ENCODE data around the gene APPL1.

APPL1 gene

GRCh38 chr3:57233799-57234198 lies 6.3 kb downstream of the APPL1 start:
- Histone ChIP-seq H2BK5ac (ENCODE audit: low read length) (no peak overlapping the region), H3K36me3 (replicated peaks in 1 of 2; ENCODE audit: control insufficient read depth in 2 of 2, insufficient read depth in 2 of 2, low read length in 2 of 2) (peaks cover 0 to 16% of the 10 kb centered on the region in 2 donors), H3K9ac (ENCODE audit: low read depth, low read length, poor library complexity) (no peak overlapping the region), H3K4me3 (ENCODE audit: low read length in 2 of 2) (no peak overlapping the region), H3K27me3 (ENCODE audit: control insufficient read depth in 3 of 3, insufficient read depth in 3 of 3, low read depth in 1 of 3, low read length in 3 of 3) (no peaks in the 10 kb centered on the region), H3K79me1 (ENCODE audit: low read depth, low read length) (no peaks in the 10 kb centered on the region), H4K91ac (ENCODE audit: low read depth, low read length, poor library complexity) (no peak overlapping the region), H3K14ac (ENCODE audit: low read length) (no peak overlapping the region), H4K8ac (ENCODE audit: low read depth, low read length) (no peak overlapping the region), H3K18ac (ENCODE audit: low read length) (no peak overlapping the region), H3K4ac (ENCODE audit: low read length) (no peak overlapping the region), H2BK120ac (ENCODE audit: low read depth, low read length) (no peak overlapping the region), H3K9me3 (replicated peaks in 1 of 2; ENCODE audit: control insufficient read depth in 2 of 2, insufficient read depth in 1 of 2, low read depth in 1 of 2, low read length in 2 of 2) (no peaks in the 10 kb centered on the region), H3K4me1 (ENCODE audit: control insufficient read depth in 2 of 2, insufficient read depth in 1 of 2, low read depth in 1 of 2, low read length in 2 of 2) (no peaks in the 10 kb centered on the region), H3K4me2 (ENCODE audit: insufficient read depth, low read length, poor library complexity, severe bottlenecking) (no peak overlapping the region), H2BK12ac (ENCODE audit: low read length) (no peak overlapping the region), H3K23ac (ENCODE audit: low read depth, low read length, poor library complexity) (no peak overlapping the region), H3K27ac (replicated peaks; ENCODE audit: low read length) (no peak overlapping the region), H2BK15ac (ENCODE audit: low read length) (no peak overlapping the region), H2AK5ac (ENCODE audit: low read depth, low read length) (no peak overlapping the region), H2AFZ (ENCODE audit: low read length) (no peak overlapping the region)
- no peak for DNase-seq (ENCODE audit: low spot score)
- WGBS, 2 donors (ENCODE audit: extremely low coverage in 2 of 2, insufficient read length in 2 of 2, insufficient replicate concordance in 1 of 2), result no CpG with 5 or more reads among the region's 2 CpGs

- Histone ChIP-seq H2AK5ac (ENCODE audit: low read depth, low read length) (no peak overlapping the region), H3K36me3 (replicated peaks in 1 of 2; ENCODE audit: control insufficient read depth in 2 of 2, insufficient read depth in 2 of 2, low read length in 2 of 2) (peaks cover 0 to 27% of the 10 kb centered on the region in 2 donors), H3K79me1 (ENCODE audit: low read depth, low read length) (no peaks in the 10 kb centered on the region), H3K14ac (ENCODE audit: low read length) (no peak overlapping the region), H3K4me2 (ENCODE audit: insufficient read depth, low read length, poor library complexity, severe bottlenecking) (no peak overlapping the region), H3K9ac (ENCODE audit: low read depth, low read length, poor library complexity) (no peak overlapping the region), H3K18ac (ENCODE audit: low read length) (no peak overlapping the region), H2BK15ac (ENCODE audit: low read length) (no peak overlapping the region), H4K91ac (ENCODE audit: low read depth, low read length, poor library complexity) (no peak overlapping the region), H2BK12ac (ENCODE audit: low read length) (no peak overlapping the region), H2AFZ (ENCODE audit: low read length) (no peak overlapping the region), H2BK120ac (ENCODE audit: low read depth, low read length) (no peak overlapping the region), H4K8ac (ENCODE audit: low read depth, low read length) (no peak overlapping the region), H3K27ac (replicated peaks; ENCODE audit: low read length) (no peak overlapping the region), H3K23ac (ENCODE audit: low read depth, low read length, poor library complexity) (no peak overlapping the region), H3K4me3 (ENCODE audit: low read length in 2 of 2) (no peak overlapping the region), H3K27me3 (ENCODE audit: control insufficient read depth in 3 of 3, insufficient read depth in 3 of 3, low read depth in 1 of 3, low read length in 3 of 3) (no peaks in the 10 kb centered on the region), H3K4ac (ENCODE audit: low read length) (no peak overlapping the region), H2BK5ac (ENCODE audit: low read length) (no peak overlapping the region), H3K9me3 (replicated peaks in 1 of 2; ENCODE audit: control insufficient read depth in 2 of 2, insufficient read depth in 1 of 2, low read depth in 1 of 2, low read length in 2 of 2) (no peaks in the 10 kb centered on the region), H3K4me1 (ENCODE audit: control insufficient read depth in 2 of 2, insufficient read depth in 1 of 2, low read depth in 1 of 2, low read length in 2 of 2) (no peaks in the 10 kb centered on the region)
- DNase-seq (ENCODE audit: low spot score), result no peak
- no CpG with 5 or more reads among the region's 13 CpGs for WGBS, 2 donors (ENCODE audit: extremely low coverage in 2 of 2, insufficient read length in 2 of 2, insufficient replicate concordance in 1 of 2)
These were observed 7.4 kb downstream of the APPL1 start for GRCh38 chr3:57234613-57235575.

- Histone ChIP-seq H2BK12ac (ENCODE audit: low read length) (no peak overlapping the region), H3K14ac (ENCODE audit: low read length) (no peak overlapping the region), H2AFZ (ENCODE audit: low read length) (no peak overlapping the region), H4K8ac (ENCODE audit: low read depth, low read length) (no peak overlapping the region), H3K4ac (ENCODE audit: low read length) (no peak overlapping the region), H2AK5ac (ENCODE audit: low read depth, low read length) (no peak overlapping the region), H3K27me3 (ENCODE audit: control insufficient read depth in 3 of 3, insufficient read depth in 3 of 3, low read depth in 1 of 3, low read length in 3 of 3) (no peaks in the 10 kb centered on the region), H3K23ac (ENCODE audit: low read depth, low read length, poor library complexity) (no peak overlapping the region), H2BK15ac (ENCODE audit: low read length) (no peak overlapping the region), H3K27ac (replicated peaks; ENCODE audit: low read length) (no peak overlapping the region), H3K18ac (ENCODE audit: low read length) (no peak overlapping the region), H3K9me3 (replicated peaks in 1 of 2; ENCODE audit: control insufficient read depth in 2 of 2, insufficient read depth in 1 of 2, low read depth in 1 of 2, low read length in 2 of 2) (no peaks in the 10 kb centered on the region), H3K9ac (ENCODE audit: low read depth, low read length, poor library complexity) (no peak overlapping the region), H2BK5ac (ENCODE audit: low read length) (no peak overlapping the region), H3K36me3 (replicated peaks in 1 of 2; ENCODE audit: control insufficient read depth in 2 of 2, insufficient read depth in 2 of 2, low read length in 2 of 2) (peaks cover 11 to 95% of the 10 kb centered on the region in 2 donors), H3K79me1 (ENCODE audit: low read depth, low read length) (no peaks in the 10 kb centered on the region), H2BK120ac (ENCODE audit: low read depth, low read length) (no peak overlapping the region), H4K91ac (ENCODE audit: low read depth, low read length, poor library complexity) (no peak overlapping the region), H3K4me2 (ENCODE audit: insufficient read depth, low read length, poor library complexity, severe bottlenecking) (no peak overlapping the region), H3K4me1 (ENCODE audit: control insufficient read depth in 2 of 2, insufficient read depth in 1 of 2, low read depth in 1 of 2, low read length in 2 of 2) (no peaks in the 10 kb centered on the region), H3K4me3 (ENCODE audit: low read length in 2 of 2) (no peak overlapping the region)
- WGBS, 2 donors (ENCODE audit: extremely low coverage in 2 of 2, insufficient read length in 2 of 2, insufficient replicate concordance in 1 of 2), result no CpG with 5 or more reads among the region's 2 CpGs
- DNase-seq (ENCODE audit: low spot score), result no peak
These were observed 17.4 kb downstream of the APPL1 start for GRCh38 chr3:57244946-57245345.

GRCh38 chr3:57252404-57252803 lies 24.9 kb downstream of the APPL1 start:
- Histone ChIP-seq H2BK5ac (ENCODE audit: low read length) (no peak overlapping the region), H3K4me2 (ENCODE audit: insufficient read depth, low read length, poor library complexity, severe bottlenecking) (no peak overlapping the region), H2AFZ (ENCODE audit: low read length) (no peak overlapping the region), H4K91ac (ENCODE audit: low read depth, low read length, poor library complexity) (no peak overlapping the region), H4K8ac (ENCODE audit: low read depth, low read length) (no peak overlapping the region), H2BK120ac (ENCODE audit: low read depth, low read length) (no peak overlapping the region), H3K9me3 (replicated peaks in 1 of 2; ENCODE audit: control insufficient read depth in 2 of 2, insufficient read depth in 1 of 2, low read depth in 1 of 2, low read length in 2 of 2) (no peaks in the 10 kb centered on the region), H3K4me3 (ENCODE audit: low read length in 2 of 2) (no peak overlapping the region), H2BK15ac (ENCODE audit: low read length) (no peak overlapping the region), H3K4ac (ENCODE audit: low read length) (no peak overlapping the region), H3K27me3 (ENCODE audit: control insufficient read depth in 3 of 3, insufficient read depth in 3 of 3, low read depth in 1 of 3, low read length in 3 of 3) (no peaks in the 10 kb centered on the region), H2AK5ac (ENCODE audit: low read depth, low read length) (no peak overlapping the region), H3K79me1 (ENCODE audit: low read depth, low read length) (no peaks in the 10 kb centered on the region), H3K14ac (ENCODE audit: low read length) (no peak overlapping the region), H3K9ac (ENCODE audit: low read depth, low read length, poor library complexity) (no peak overlapping the region), H3K27ac (replicated peaks; ENCODE audit: low read length) (no peak overlapping the region), H2BK12ac (ENCODE audit: low read length) (no peak overlapping the region), H3K4me1 (ENCODE audit: control insufficient read depth in 2 of 2, insufficient read depth in 1 of 2, low read depth in 1 of 2, low read length in 2 of 2) (no peaks in the 10 kb centered on the region), H3K36me3 (replicated peaks in 1 of 2; ENCODE audit: control insufficient read depth in 2 of 2, insufficient read depth in 2 of 2, low read length in 2 of 2) (peaks cover 2 to 66% of the 10 kb centered on the region in 2 donors), H3K23ac (ENCODE audit: low read depth, low read length, poor library complexity) (no peak overlapping the region), H3K18ac (ENCODE audit: low read length) (no peak overlapping the region)
- no peak for DNase-seq (ENCODE audit: low spot score)
- no CpG with 5 or more reads among the region's 1 CpG for WGBS, 2 donors (ENCODE audit: extremely low coverage in 2 of 2, insufficient read length in 2 of 2, insufficient replicate concordance in 1 of 2)
